ENCODE results near the gene PDCD10.

PDCD10 gene

DNA sequence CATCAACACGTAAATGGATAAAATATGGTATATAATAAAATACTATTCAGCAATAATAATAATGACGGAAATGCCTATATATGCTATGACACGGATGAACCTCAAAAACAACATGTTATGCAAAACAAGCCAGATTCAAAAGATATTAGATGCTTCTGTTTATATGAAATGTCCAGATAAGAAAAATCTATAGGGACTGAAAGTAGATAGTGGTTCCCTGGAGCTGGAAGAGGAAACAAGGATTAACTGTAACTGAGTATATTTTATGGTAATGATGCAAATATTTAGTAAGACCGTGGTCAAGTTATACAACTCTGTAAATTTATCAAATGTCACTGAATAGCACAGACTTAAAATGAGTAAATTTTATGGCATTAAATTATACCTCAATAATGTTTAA is 55.2 kb downstream of the PDCD10 start:
- no peak for DNase-seq (ENCODE audit: low read depth)

DNA sequence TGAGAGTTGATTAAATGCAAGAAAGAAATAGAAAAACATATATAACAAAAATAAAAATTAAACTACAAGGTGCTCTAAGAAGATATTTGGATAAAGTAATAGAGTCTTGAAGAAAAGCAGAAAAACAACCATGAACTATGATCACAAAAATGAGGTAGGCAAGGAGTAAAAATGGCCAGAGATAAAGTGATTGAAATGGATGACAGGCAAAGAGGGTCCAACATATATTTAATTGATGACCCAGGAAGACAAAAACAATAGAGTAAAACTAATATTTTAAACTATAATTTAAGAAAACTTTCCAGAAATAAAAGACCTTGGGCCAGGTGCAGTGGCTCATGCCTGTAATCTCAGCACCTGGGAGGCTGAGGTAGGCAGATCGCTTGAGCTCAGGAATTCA is 58.8 kb downstream of the PDCD10 start:
- no peak for DNase-seq (ENCODE audit: low read depth)

DNA sequence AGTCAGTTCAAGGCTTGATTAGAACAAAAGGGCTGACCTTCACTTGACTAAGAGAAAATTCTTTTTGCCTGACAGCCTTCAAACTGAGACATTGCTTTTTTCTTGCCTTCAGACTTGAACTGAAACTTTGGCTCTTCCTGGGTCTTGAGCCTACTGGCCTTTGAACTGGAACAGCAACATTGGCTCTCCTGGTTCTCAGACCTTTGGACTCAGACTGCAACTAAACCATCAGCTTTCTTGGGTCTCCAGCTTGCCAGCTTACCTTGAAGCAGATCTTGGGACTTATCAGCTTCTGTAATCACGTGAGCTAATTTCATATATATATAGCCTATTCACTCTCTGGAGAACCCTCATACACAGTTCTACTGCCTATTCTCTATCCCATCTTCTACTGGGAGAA is 61.5 kb downstream of the PDCD10 start:
- no peak for DNase-seq (ENCODE audit: low read depth)

DNA sequence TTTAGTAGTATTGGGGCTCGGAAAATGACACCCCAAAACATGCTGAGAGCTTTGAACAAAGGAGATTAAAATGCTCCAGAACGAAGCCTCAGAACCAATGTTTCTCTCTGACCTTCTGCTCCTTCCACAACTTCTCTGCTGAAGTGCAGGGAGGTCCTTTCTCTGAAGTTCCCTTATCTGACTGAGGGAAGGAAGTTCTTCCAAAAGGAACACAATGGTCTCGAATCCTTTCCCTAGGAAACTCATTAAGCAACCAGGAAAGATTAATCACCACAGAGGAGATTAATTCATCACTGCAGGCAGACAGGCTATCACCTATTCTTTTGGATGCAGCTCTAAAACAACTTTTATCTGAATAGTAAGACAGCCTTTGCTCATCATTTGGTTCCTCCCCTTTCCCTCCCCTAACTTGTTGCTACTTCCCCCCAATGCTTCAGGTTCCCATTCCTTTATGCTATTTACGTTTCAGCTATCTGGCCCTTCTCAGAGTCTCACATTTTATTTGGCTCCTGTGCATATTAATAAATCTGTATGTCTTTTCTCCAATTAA is 62.7 kb downstream of the PDCD10 start:
- no peak for DNase-seq (ENCODE audit: low read depth)

DNA sequence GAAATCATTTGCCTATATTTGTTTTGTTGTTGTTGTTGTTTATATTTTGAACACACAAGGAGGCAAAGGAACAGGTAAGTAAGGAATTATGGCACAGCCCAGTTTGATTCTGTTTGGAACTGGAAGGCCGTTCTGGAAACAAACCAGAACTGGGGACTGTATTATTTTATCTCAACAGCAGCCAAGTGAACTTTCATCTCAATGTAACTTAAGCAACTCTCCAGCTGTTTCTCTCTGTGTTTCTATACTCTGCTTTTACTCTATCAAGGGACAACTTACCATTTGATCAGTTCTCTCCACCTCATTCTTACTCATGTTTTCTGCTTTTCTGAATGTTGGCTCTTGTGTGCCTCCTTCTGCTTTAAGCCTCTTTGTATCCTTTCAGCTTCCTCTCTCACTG is 65.0 kb downstream of the PDCD10 start:
- DNase-seq (ENCODE audit: low read depth): no peak

DNA sequence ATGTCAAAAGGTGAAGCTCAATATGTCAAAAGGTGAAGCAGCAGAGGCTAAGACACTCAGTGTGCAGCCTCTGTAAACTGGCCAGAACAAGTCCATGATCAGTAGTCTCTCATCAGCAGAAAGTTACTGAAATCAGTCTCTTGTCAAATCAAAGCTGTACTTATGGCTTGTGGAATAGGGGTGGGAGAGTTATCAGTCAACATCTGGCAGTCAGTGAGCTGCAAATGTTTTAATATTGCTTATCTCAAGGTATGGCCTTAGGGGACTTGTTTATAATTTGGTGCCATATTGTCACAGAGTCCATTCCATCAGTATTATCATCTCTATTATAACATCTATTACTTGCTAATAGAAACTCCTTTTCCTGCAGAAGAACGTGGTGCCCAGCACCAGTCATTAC is 66.0 kb downstream of the PDCD10 start:
- no peak for DNase-seq (ENCODE audit: low read depth)

DNA sequence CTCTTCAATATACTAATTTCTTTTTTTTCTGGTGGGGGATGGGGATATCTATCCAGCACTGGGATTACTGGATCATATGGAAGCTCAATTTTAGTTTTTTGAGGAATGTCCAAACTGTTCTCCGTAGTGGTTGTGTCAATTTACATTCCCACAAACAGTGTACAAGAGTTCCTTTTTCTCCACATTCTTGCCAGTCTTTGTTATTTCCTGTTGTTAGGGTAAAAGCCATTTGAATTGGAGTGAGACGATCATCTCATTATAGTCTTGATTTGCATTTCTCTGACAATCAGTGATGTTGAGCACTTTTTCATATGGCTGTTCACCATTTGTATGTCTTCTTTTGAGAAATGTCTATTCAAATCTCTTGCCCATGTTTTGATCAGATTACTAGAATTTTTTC is 68.1 kb downstream of the PDCD10 start:
- no peak for DNase-seq (ENCODE audit: low read depth)

DNA sequence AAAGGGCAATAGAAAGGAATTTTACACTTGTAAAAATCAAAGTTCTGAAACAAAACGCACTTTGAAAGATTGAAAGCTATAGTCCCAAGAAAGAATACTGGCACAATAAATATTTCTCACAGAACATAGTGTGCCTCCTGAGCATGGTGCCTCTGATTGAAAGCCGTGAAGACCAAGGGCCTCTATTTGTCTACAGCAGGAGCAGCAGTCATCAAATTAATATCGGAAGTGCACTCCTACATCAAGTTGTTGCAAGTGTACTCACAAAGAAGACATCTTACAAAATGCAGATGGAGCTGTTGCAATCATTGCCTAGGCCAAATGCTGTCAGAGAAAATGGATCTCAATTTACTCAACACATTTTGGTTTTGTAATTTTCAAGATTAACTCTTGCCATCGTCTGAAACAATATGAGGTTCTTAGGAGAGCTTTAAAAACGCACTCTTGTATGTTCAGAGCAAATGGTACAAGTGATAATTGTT is 71.7 kb downstream of the PDCD10 start:
- DNase-seq (ENCODE audit: low read depth): no peak

DNA sequence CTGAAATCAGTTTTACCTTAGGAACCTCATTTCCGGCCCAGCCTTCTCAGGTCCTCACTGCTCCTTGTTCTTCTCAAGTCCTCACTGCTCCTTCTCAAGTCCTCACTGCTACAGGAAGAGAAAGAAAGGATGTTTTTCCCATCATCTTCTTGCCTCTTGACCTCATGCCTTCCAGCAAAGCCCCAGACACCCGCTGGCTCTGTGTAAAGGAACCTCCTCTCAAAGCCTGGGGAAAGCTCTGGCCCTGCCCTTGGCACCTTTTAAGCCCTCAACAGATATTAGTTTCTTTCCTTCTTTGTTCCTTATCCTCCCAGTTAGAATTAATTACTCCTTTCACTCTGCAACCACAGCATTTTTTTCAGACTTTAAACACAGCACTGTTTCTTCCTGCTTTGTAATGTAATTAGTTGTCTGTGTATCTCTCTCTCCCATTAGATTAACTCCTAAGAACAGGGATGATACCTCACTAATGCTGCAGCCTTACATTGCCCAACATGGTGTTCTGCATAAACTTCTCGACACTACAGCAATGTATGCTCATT is 76.9 kb downstream of the PDCD10 start:
- no peak for DNase-seq (ENCODE audit: low read depth)

DNA sequence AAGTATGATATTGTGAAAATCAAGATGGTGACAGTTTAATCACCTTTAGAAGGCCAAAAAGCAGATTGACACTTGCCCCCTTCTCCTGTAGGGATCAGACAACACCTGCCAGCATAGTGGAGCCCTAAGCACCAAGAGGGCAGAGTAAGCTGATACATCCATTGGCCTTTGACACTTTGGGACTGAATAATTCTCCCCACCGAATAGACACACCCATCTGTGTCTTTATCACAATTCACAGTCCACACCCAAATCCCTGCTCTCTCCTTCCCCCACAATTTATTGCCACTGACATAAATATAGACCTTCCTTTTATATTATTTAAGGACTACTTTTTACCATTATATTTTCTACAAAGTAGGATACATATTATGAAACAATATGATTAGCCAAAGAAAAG is 77.9 kb downstream of the PDCD10 start:
- no peak for DNase-seq (ENCODE audit: low read depth)

DNA sequence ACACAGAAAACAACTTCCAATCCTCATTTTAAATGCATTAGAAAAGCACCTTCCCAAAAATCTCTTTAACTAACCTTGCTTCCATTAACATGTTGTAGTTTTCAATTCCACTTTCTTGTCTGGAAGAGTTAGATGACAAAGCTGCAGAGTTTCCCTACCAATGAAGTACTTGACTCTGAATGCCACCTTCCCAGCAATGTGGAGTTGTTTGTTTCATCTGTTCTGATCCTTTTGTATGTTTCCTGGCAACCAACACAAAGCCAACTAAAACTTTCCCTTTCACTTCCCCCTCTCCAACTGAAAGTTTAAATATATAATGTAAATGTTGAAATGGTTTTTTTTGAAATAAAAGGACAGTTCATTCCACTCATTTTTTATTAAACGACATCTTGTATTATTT is 80.9 kb downstream of the PDCD10 start, which contains the start of gene WDR49:
Gene WDR49 (minus strand): TSS at position 183 of the 400 bp plus-strand sequence. CDS start 517 bp downstream, outside the sequence.
- DNase-seq (ENCODE audit: low read depth): no peak

DNA sequence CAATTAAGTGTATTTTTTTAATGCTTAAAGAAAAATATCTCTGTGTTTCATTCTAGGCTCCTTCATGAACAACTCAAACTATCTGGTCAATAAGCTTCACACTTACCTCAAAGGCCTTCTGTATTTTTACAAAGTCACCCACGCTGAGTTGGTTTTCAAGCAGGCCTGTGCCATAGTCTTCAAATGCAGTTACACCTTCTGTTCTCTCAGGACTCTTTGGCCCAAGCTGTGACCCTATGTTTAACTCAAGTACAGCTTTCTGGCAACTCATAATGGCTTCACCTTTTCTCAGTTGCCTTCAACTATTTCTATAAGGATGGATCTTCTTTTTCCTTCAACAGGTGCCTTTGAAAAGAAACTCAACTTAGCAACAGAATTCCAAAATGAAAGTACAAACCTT is 81.5 kb downstream of the PDCD10 start:
- DNase-seq (ENCODE audit: low read depth): no peak

DNA sequence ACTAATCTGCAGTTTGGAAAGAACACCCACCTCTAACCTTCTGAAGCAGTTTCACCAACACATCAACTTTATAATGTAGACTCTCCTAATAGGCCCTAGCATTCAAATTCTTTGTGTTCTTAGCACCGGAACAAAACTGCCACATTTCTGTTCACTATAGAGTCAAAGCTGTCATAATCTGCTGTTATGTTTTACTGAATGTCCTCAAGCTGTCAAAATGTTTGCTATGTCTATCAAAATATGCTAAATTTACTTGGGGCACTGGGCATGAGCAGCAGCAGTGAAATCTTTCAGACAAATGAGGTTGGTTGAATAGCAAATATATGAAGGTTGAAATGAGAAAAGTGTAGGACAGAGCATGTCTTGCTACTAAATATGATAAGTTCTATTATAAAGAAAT is 82.9 kb downstream of the PDCD10 start:
- no peak for DNase-seq (ENCODE audit: low read depth)

DNA sequence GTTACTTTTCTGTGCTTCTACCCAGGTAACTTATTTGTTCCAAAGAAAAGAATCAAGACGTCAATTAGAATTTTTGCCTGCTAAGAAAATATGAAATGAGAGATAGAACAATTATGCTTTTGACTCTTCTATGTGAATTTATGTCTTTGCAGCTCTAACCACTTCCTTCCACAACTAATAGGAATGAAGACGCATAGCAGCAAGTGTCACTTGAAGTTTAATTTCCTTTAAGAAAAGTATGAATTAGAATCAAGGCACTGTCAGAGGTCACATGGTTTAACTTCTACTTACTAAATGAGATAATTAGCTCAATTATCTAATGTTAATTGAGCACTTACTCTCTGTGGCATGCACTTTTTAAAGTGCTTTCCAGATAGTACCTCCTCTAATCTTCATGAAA is 84.2 kb downstream of the PDCD10 start:
- DNase-seq (ENCODE audit: low read depth): no peak

DNA sequence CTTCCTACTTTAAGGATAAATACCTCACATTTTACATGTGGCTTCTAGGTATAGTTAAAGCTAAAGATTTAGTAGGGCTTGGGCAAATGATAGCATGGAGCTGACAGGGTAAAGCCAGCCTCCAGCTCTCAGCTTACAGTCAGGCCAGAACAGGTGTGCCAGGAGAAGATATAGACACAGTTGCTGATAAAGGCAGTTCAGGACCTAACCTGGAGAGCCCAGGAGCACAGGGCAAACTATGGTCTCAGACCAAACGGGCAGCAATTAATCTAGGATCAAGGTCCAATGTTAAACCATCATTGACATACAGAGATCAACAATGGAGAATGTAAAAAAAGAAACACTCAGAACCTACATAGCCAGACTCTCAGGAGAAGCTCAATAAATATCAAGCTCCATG is 84.9 kb downstream of the PDCD10 start:
- no peak for DNase-seq (ENCODE audit: low read depth)

DNA sequence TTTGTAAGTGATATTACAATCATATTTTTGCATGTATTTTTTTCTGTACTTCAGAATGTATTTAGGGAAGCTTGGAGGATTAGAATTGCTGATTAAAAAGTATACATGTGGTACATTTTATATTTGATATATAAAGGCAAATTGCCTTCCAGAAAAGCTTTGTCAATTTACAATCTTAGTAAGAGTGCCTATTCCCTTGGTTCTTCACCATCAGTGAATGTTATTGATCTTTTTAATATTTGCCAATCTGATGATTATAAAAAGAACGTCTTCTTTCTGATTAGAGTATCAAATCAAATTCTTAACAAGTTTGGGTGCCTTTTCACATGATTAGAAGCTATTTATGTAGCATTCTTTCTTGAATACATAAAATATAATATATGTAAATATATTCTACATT is 90.1 kb downstream of the PDCD10 start:
- no peak for DNase-seq (ENCODE audit: low read depth)
